Astrocyte of the spinal cord (primary cell): ENCODE measurements around the gene RAB8B.
"Not testable (repeated sequence)": the region's sequence is repeated elsewhere in the genome, so short reads cannot be mapped to it uniquely, and the experiment has no call there.

Experiments
- DNase-seq: peaks from one replicate; pipeline ENCODE4 v3.0.0; 2011; ENCODE audit warnings: low read depth, low spot score
- H3K4me3 ChIP-seq: 2 replicates; pipeline ENCODE4 v1.5.1; 2011; ENCODE audit warnings: low read depth, mild to moderate bottlenecking, low read length, moderate library complexity
- in situ Hi-C: cut with HindIII; loops from 2 replicates; pipeline ENCODE4 v1.10.0; 2017; ENCODE audit warnings: low sequenced_read_pairs
- TF ChIP-seq, protein P1 (sequence below): IDR thresholded peaks from 2 replicates; pipeline ENCODE4 v1.5.1; 2012; ENCODE audit warnings: low read depth, mild to moderate bottlenecking, low read length, inconsistent platforms

Gene RAB8B

DNA sequence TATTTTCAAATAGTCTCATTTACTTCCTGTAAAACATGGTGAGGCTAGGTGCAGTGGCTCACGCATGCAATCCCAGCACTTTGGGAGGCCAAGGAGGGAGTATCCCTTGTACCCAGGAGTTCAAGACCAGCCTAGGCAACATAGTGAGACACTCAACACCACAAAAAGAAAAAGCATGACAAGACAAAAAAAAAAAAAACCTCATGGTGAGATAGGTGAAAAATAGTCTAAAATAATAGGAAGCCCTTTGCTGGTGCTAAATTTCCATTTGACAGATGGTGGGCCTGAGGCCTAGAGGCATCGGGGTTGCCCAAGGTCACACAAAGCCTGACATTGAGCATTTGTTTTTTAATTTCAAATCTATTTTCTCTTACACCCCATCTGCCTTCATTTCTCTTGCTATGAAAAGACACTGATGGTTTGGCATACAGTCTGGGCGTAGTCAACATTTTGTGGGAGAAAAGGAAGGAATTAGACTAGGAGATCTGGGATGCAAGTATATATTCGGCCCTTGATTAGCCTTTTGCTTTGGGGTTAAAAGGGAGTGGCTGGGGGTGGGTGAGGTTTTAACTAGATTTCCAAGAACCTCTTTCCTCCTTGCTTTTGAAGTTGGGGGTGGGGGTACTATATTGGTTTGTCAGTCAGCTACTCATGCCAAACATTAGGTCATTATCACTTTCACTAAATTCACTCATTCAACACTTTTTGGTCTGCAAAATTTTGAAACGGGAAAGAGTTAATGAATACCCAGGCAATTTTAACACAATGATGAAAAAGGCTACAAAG, 11.3 kb downstream of the RAB8B start:
- no peak for DNase-seq
- no peak overlapping the region for H3K4me3 ChIP-seq
- in situ Hi-C loops: no loop called here
- TF ChIP-seq, protein P1, sequence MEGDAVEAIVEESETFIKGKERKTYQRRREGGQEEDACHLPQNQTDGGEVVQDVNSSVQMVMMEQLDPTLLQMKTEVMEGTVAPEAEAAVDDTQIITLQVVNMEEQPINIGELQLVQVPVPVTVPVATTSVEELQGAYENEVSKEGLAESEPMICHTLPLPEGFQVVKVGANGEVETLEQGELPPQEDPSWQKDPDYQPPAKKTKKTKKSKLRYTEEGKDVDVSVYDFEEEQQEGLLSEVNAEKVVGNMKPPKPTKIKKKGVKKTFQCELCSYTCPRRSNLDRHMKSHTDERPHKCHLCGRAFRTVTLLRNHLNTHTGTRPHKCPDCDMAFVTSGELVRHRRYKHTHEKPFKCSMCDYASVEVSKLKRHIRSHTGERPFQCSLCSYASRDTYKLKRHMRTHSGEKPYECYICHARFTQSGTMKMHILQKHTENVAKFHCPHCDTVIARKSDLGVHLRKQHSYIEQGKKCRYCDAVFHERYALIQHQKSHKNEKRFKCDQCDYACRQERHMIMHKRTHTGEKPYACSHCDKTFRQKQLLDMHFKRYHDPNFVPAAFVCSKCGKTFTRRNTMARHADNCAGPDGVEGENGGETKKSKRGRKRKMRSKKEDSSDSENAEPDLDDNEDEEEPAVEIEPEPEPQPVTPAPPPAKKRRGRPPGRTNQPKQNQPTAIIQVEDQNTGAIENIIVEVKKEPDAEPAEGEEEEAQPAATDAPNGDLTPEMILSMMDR: no peak

DNA sequence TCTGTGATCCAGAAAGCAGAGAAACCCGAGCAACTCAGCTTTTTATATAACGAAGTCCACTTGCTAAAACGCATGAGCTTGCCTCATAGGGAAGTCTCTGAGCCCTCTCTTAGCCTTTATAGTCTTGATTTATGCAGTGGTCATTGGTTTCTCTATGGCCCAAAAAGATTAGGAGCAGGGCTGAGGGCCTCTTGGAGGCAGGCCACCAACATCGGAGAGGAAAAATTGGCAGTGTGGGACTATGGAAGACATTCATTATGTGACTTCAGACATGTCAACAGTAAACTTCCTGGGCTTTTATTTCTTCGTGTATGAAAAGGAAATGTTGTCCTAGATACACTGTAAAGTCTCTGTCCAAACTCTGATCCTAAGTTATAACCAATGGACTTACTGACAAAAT, 13.5 kb downstream of the RAB8B start:
- no peak overlapping the region for H3K4me3 ChIP-seq
- TF ChIP-seq, protein P1: no peak
- no peak for DNase-seq
- in situ Hi-C loops: no loop called here

- TF ChIP-seq, protein P1: no peak
- DNase-seq: peak; percentile 51
- in situ Hi-C loops: no loop called here
- no peak overlapping the region for H3K4me3 ChIP-seq
These were observed 14.2 kb downstream of the RAB8B start for GRCh38 chr15:63203451-63204090.

- no peak overlapping the region for H3K4me3 ChIP-seq
- TF ChIP-seq, protein P1: no peak
- in situ Hi-C loops: no loop called here
- no peak for DNase-seq
These were observed 16.7 kb downstream of the RAB8B start for GRCh38 chr15:63206079-63206478.

- DNase-seq, in situ Hi-C loops: not testable (repeated sequence)
These were observed 19.4 kb downstream of the RAB8B start for GRCh38 chr15:63208824-63209223.

GRCh38 chr15:63210151-63211091, 21.0 kb downstream of the RAB8B start:
- TF ChIP-seq, protein P1: no peak
- no peak for DNase-seq
- H3K4me3 ChIP-seq: no peak overlapping the region
- in situ Hi-C loops: no loop called here

More at GRCh38 chr15:63208824-63209223, 19.4 kb downstream of the RAB8B start:
- H3K4me3 ChIP-seq: not testable (repeated sequence)
